Measurements from ENCODE around the gene GRM4. TPM values are rescaled to one million over a fixed set of nuclear protein-coding genes. Genes with fewer than 3 reads are reported as not detected.

GRM4 gene
- total RNA-seq, 2 donors from 2014 or later: not detected

DNA sequence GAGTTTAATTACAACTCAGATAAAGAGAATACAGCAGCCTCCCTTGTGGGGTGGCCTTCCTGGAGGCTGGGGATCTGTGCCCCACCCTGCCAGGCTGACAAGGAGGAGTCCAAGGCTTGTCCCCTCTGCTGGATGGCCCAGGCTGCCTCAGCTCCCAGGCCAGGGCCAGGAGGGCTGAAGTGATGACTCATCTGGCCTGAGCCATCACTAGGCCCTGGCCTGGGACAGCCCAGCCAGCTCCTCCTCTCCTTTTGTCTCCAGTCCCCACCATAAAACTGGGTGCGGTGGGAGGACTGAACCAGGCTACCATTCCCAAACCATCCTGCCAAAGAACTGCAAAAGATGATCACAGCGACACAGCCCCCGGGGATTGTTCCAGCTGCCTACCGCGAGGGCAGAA lies 15.0 kb downstream of the GRM4 start:
- no peaks in the 10 kb centered on the region for H3K9me3 ChIP-seq
- DNase-seq (ENCODE audit: low spot score): no peak
- H3K27me3 ChIP-seq (replicated peaks; ENCODE audit: insufficient read depth): peaks cover 6% of the 10 kb centered on the region
- TF ChIP-seq, protein P1, sequence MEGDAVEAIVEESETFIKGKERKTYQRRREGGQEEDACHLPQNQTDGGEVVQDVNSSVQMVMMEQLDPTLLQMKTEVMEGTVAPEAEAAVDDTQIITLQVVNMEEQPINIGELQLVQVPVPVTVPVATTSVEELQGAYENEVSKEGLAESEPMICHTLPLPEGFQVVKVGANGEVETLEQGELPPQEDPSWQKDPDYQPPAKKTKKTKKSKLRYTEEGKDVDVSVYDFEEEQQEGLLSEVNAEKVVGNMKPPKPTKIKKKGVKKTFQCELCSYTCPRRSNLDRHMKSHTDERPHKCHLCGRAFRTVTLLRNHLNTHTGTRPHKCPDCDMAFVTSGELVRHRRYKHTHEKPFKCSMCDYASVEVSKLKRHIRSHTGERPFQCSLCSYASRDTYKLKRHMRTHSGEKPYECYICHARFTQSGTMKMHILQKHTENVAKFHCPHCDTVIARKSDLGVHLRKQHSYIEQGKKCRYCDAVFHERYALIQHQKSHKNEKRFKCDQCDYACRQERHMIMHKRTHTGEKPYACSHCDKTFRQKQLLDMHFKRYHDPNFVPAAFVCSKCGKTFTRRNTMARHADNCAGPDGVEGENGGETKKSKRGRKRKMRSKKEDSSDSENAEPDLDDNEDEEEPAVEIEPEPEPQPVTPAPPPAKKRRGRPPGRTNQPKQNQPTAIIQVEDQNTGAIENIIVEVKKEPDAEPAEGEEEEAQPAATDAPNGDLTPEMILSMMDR (IDR thresholded peaks at IDR 0.05): no peak
- no peaks in the 10 kb centered on the region for H3K4me1 ChIP-seq (ENCODE audit: control insufficient read depth in 1 of 2, low read depth in 2 of 2)
- H3K4me3 ChIP-seq: no peak overlapping the region
- ATAC-seq (ENCODE audit: insufficient number of reproducible peaks, low FRiP score, low read depth): no peak
- no peaks in the 10 kb centered on the region for H3K36me3 ChIP-seq
- H3K27ac ChIP-seq: no peak overlapping the region

DNA sequence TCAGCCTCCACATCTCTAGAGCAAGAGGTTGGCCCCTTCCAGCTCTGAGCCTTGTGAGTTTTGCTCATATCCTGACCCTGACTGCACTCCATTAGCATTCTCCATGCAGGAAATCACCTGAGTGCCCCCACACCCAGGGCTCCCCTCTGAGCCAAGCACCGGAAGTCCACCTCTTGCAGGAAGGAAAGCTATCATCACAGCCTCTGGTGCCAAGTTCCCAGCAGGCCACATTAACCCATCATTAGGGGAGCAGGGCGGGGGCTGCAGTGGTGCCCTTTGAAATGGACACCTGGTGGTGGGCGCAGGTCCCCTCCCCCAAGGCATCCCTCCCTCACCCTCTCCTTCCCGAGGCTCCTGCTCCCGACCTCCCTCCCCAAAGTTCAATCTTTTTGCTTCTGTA lies 16.1 kb downstream of the GRM4 start:
- no peak overlapping the region for H3K4me3 ChIP-seq
- no peaks in the 10 kb centered on the region for H3K4me1 ChIP-seq (ENCODE audit: control insufficient read depth in 1 of 2, low read depth in 2 of 2)
- ATAC-seq (ENCODE audit: insufficient number of reproducible peaks, low FRiP score, low read depth) (no peak), DNase-seq (ENCODE audit: low spot score) (no peak)
- peaks cover 6% of the 10 kb centered on the region for H3K27me3 ChIP-seq (replicated peaks; ENCODE audit: insufficient read depth)
- H3K9me3 ChIP-seq: no peaks in the 10 kb centered on the region
- H3K27ac ChIP-seq: no peak overlapping the region
- TF ChIP-seq, protein P1 (IDR thresholded peaks at IDR 0.05): no peak
- no peaks in the 10 kb centered on the region for H3K36me3 ChIP-seq

DNA sequence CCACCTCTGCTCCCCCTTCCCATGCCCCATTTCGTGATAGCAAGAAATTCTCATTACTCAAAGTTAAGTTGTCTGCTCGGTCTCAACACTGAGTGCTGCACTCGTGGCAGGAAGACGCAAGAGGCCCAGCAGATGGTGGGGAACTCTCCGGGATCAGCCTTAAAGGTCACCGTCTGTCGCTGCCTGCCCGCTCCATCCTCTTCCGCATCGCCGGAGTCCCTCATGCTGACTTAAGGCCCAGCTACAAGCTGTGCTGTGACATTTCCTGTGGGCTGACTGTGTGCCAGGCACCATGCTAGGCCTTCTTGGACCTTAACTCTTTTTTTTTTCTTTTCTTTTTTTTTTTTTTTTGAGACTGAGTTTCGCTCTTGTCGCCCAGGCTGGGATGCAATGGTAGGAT lies 17.8 kb downstream of the GRM4 start:
- TF ChIP-seq, protein P1 (IDR thresholded peaks at IDR 0.05): no peak
- Histone ChIP-seq H3K9me3 (no peaks in the 10 kb centered on the region), H3K4me1 (ENCODE audit: control insufficient read depth in 1 of 2, low read depth in 2 of 2) (no peaks in the 10 kb centered on the region), H3K27ac (no peak overlapping the region), H3K36me3 (no peaks in the 10 kb centered on the region), H3K4me3 (no peak overlapping the region), H3K27me3 (replicated peaks; ENCODE audit: insufficient read depth) (peaks cover 6% of the 10 kb centered on the region)
- no peak for DNase-seq (ENCODE audit: low spot score)
- no peak for ATAC-seq (ENCODE audit: insufficient number of reproducible peaks, low FRiP score, low read depth)

DNA sequence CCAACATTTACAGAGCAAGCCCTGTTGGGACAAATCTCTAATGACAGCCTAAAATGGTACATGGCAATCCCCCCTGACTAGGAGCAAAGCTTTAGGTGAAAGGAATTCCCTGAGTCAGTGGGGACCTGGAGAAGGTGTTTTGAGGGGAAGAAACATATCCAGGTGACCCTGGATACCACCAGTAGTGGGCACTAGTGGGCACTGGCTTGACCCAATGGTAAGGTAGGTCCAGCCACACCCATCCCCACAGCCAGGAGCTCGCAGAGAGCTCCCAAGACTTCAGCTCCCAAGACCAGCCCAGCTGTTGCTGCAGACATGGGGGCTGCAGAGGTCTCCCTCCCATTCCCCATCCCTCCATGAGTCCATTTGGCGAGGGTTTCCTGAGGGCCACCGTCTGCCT lies 19.5 kb downstream of the GRM4 start:
- H3K27me3 ChIP-seq (replicated peaks; ENCODE audit: insufficient read depth): no peaks in the 10 kb centered on the region
- TF ChIP-seq, protein P1 (IDR thresholded peaks at IDR 0.05): no peak
- H3K4me3 ChIP-seq: no peak overlapping the region
- H3K4me1 ChIP-seq (ENCODE audit: control insufficient read depth in 1 of 2, low read depth in 2 of 2): no peaks in the 10 kb centered on the region
- DNase-seq (ENCODE audit: low spot score) (no peak), ATAC-seq (ENCODE audit: insufficient number of reproducible peaks, low FRiP score, low read depth) (no peak)
- no peaks in the 10 kb centered on the region for H3K9me3 ChIP-seq
- H3K27ac ChIP-seq: no peak overlapping the region
- H3K36me3 ChIP-seq: no peaks in the 10 kb centered on the region

DNA sequence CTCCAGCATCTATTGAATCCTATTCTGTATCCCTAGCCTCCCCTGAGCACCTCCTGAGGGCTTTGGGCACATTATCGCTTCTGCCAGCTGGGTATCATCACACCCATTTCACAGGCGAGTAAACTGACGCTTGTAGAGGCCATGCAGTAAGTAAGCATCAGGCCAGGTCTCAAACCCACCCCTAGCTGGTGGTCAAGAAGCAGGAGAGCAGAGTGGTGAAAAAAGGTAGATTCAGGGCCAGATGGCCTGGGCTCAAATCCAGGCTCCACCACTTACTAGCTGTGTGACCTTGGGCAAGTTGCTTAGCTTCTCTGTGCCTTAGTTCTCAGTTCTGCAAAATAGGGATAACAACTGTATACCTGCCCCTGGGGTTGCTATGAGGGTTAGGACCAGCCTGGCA lies 19.9 kb downstream of the GRM4 start:
- DNase-seq (ENCODE audit: low spot score): no peak
- Histone ChIP-seq H3K27me3 (replicated peaks; ENCODE audit: insufficient read depth) (no peaks in the 10 kb centered on the region), H3K4me1 (ENCODE audit: control insufficient read depth in 1 of 2, low read depth in 2 of 2) (no peaks in the 10 kb centered on the region), H3K9me3 (no peaks in the 10 kb centered on the region), H3K27ac (no peak overlapping the region), H3K4me3 (no peak overlapping the region), H3K36me3 (no peaks in the 10 kb centered on the region)
- TF ChIP-seq, protein P1 (IDR thresholded peaks at IDR 0.05): no peak
- no peak for ATAC-seq (ENCODE audit: insufficient number of reproducible peaks, low FRiP score, low read depth)

Data from thoracic aorta (tissue), 2 donors.